Endothelial cell of umbilical vein (primary cell): ENCODE data around the gene BMP10. TPM values are rescaled to one million over a fixed set of nuclear protein-coding genes. Genes with fewer than 3 reads are reported as not detected.

Experiments
- BruUV-seq: library from RNA; stranded (reverse); fragments of 400-500 nt; replicated peaks from 2 replicates; lab custom pipeline; 2021; lab: Mats Ljungman, UMichigan
- CTCF ChIA-PET: fragments of 300-600, 350-600 bp; sonication (Branson Sonifier 250); formaldehyde crosslinking; loops from one replicate; lab custom pipeline; 2021; ENCODE audit warnings: antibody characterized with exemption, inconsistent platforms; lab: Charles Lee
- POLR2A ChIA-PET: fragments of 300-600, 350-600 bp; sonication (Branson Sonifier 250); formaldehyde crosslinking; loops from one replicate; lab custom pipeline; 2021; ENCODE audit warnings: antibody characterized with exemption, inconsistent platforms; lab: Charles Lee
- DNase-seq: peaks from one replicate; pipeline ENCODE4 v3.0.0-alpha.2; 2011; ENCODE audit warnings: low read depth, low spot score
- FAIRE-seq: peaks from 2 replicates; lab custom pipeline; 2011; peaks lifted over from hg19 to GRCh38; lab: Jason Lieb, UNC
- H2AFZ ChIP-seq: 2 replicates; pipeline ENCODE4 v1.6.0; 2012; ENCODE audit warnings: low read depth, low read length, control low read depth, inconsistent platforms
- H3K27ac ChIP-seq: 2 replicates; pipeline ENCODE4 v1.5.1; 2011; ENCODE audit warnings: low read depth, mild to moderate bottlenecking, control low read depth, low read length, moderate library complexity; ENCODE audit not compliant: insufficient read depth
- H3K27me3 ChIP-seq, 2 experiments: 2 replicates each; pipeline versions ENCODE4 v1.6.0 to v1.6.1; 2011; ENCODE audit warnings: low read length in 2 of 2, mixed read lengths in 1 of 2; ENCODE audit not compliant: control insufficient read depth in 2 of 2, insufficient read depth in 2 of 2
- H3K36me3 ChIP-seq, 2 experiments: 2 replicates in 1 of 2; 3 replicates in 1 of 2; pipeline ENCODE4 v1.5.1; 2011; ENCODE audit warnings: low read length in 2 of 2, mild to moderate bottlenecking in 1 of 2, moderate library complexity in 1 of 2; ENCODE audit not compliant: control insufficient read depth in 2 of 2, insufficient read depth in 2 of 2; ENCODE audit errors: extremely low read depth in 1 of 2
- H3K4me1 ChIP-seq: 3 replicates; pipeline ENCODE4 v1.5.1; 2011; ENCODE audit warnings: mild to moderate bottlenecking, low read length; ENCODE audit not compliant: control insufficient read depth, insufficient read depth; ENCODE audit errors: extremely low read depth
- H3K4me2 ChIP-seq: 2 replicates; pipeline ENCODE4 v1.6.1; 2011; ENCODE audit warnings: low read length, control low read depth, mixed read lengths; ENCODE audit not compliant: insufficient read depth
- H3K4me3 ChIP-seq, 3 experiments: fragments of 200-600 bp in 1 of 3; sonication (generic), shearing (Covaris generic) in 1 of 3; replicated peaks in 1 of 3; 2 replicates each; pipeline ENCODE4 v1.5.1; 2011 to 2016; ENCODE audit warnings: control low read depth in 3 of 3, low read length in 3 of 3, mild to moderate bottlenecking in 2 of 3, inconsistent platforms in 1 of 3, low read depth in 1 of 3, moderate library complexity in 1 of 3; ENCODE audit not compliant: insufficient read depth in 1 of 3
- H3K79me2 ChIP-seq: 2 replicates; pipeline ENCODE4 v1.6.0; 2012; ENCODE audit warnings: low read length, inconsistent platforms; ENCODE audit not compliant: control insufficient read depth, insufficient read depth
- H3K9ac ChIP-seq: replicated peaks from 2 replicates; pipeline ENCODE3; 2011; ENCODE audit warnings: low read length, control low read depth; ENCODE audit not compliant: insufficient read depth; ENCODE audit errors: extremely low read depth
- H3K9me1 ChIP-seq: replicated peaks from 3 replicates; pipeline ENCODE4 v1.6.0; 2011; ENCODE audit warnings: mild to moderate bottlenecking, low read length; ENCODE audit not compliant: control insufficient read depth, insufficient read depth; ENCODE audit errors: extremely low read depth
- H3K9me3 ChIP-seq: replicated peaks from 2 replicates; pipeline ENCODE4 v1.5.1; 2012; ENCODE audit warnings: low read length, inconsistent platforms; ENCODE audit not compliant: control insufficient read depth, insufficient read depth
- H4K20me1 ChIP-seq: replicated peaks from 2 replicates; pipeline ENCODE3; 2011; ENCODE audit warnings: mild to moderate bottlenecking, low read length; ENCODE audit not compliant: control insufficient read depth, insufficient read depth; ENCODE audit errors: extremely low read depth
- CTCF ChIP-seq, 2 donors: IDR thresholded peaks; 1 replicate in 1 of 2; 2 replicates in 1 of 2; pipeline ENCODE4 v1.5.1; 2011; ENCODE audit warnings: low read length in 2 of 2, mild to moderate bottlenecking in 2 of 2, moderate library complexity in 2 of 2, control low read depth in 1 of 2, inconsistent platforms in 1 of 2, low read depth in 1 of 2; ENCODE audit not compliant: insufficient read depth in 1 of 2; ENCODE audit errors: extremely low read depth in 1 of 2
- EZH2 ChIP-seq: IDR thresholded peaks from 2 replicates; pipeline ENCODE4 v1.6.1; 2012; ENCODE audit warnings: borderline replicate concordance, low read depth, mild to moderate bottlenecking, moderate library complexity, low read length, inconsistent platforms; ENCODE audit not compliant: severe bottlenecking
- FOS ChIP-seq: IDR thresholded peaks from 2 replicates; pipeline ENCODE4 v1.6.1; 2011; ENCODE audit warnings: mild to moderate bottlenecking, low read length, moderate library complexity, borderline replicate concordance; ENCODE audit not compliant: insufficient read depth
- GATA2 ChIP-seq: IDR thresholded peaks from 2 replicates; pipeline ENCODE4 v1.7.0; 2011; ENCODE audit warnings: low read depth, mild to moderate bottlenecking, moderate library complexity, mixed read lengths, low read length; ENCODE audit not compliant: insufficient read length, insufficient read depth
- JUN ChIP-seq: IDR thresholded peaks from 2 replicates; pipeline ENCODE4 v1.6.1; 2011; ENCODE audit warnings: borderline replicate concordance, low read depth; ENCODE audit not compliant: insufficient read length, insufficient read depth
- MAX ChIP-seq: IDR thresholded peaks from 2 replicates; pipeline ENCODE4 v1.6.1; 2011; ENCODE audit not compliant: insufficient read depth, insufficient read length
- MYC ChIP-seq: IDR thresholded peaks from one replicate; pipeline ENCODE4 v1.6.1; 2011; ENCODE audit warnings: mild to moderate bottlenecking, low read depth, low read length
- POLR2A ChIP-seq: IDR thresholded peaks from 2 replicates; pipeline ENCODE4 v1.6.1; 2012; ENCODE audit warnings: low read depth, mild to moderate bottlenecking, control low read depth, low read length
- POLR2AphosphoS5 ChIP-seq: IDR thresholded peaks from 2 replicates; pipeline ENCODE4 v1.6.1; 2012; ENCODE audit warnings: low read depth, mild to moderate bottlenecking, control low read depth, low read length, moderate library complexity; ENCODE audit not compliant: insufficient read depth
- dilution Hi-C: fragments of 300-500 bp; cut with MboI; formaldehyde crosslinking; loops from one replicate; pipeline ENCODE4 v1.15.0; 2019; ENCODE audit warnings: low sequenced_read_pairs; ENCODE audit not compliant: extremely low pct_ligation_motif_present
- intact Hi-C: fragments of 100-400 bp; cut with micrococcal nuclease; formaldehyde crosslinking; loops from one replicate; pipeline ENCODE4 v1.10.0; 2022
- polyA plus RNA-seq, 4 experiments: library from polyadenylated mRNA; depleted of rRNA in 3 of 4; stranded (reverse) in 3 of 4; unstranded in 1 of 4; fragments of >200 nt; gene quantifications; 2 replicates each; pipeline versions ENCODE4 v1.2.1 to v1.2.3, GENCODE V29; 2011 to 2012; ENCODE audit warnings: missing spikeins in 1 of 4
- total RNA-seq: library from RNA; stranded (reverse); gene quantifications from 2 replicates; pipeline ENCODE4 v1.2.3, GENCODE V29; 2021

BMP10 gene
- total and polyA plus RNA-seq, 2 donors (not counting 3 experiments of a cell fraction or from before 2014, with no cell fraction given): not detected

GRCh38 chr2:68885811-68886075, 14.5 kb upstream of the BMP10 start:
- dilution Hi-C loops: no loop called here

More at GRCh38 chr2:68885811-68886075, 14.5 kb upstream of the BMP10 start:
- no peak for FAIRE-seq
- H3K36me3 ChIP-seq: no peaks in the 10 kb centered on the region
- H3K27me3 ChIP-seq: no peaks in the 10 kb centered on the region
- no TSS peak for BruUV-seq
- no peak for DNase-seq
- intact Hi-C loops: no loop called here
- no peak overlapping the region for H3K4me2 ChIP-seq
- H3K4me3 ChIP-seq: no peak overlapping the region
- no peak overlapping the region for H3K27ac ChIP-seq
- ChIA-PET CTCF (no interaction called here), POLR2A (no interaction called here)
- H4K20me1 ChIP-seq: no peaks in the 10 kb centered on the region
- H3K9ac ChIP-seq: no peak overlapping the region
- H3K4me1 ChIP-seq: peaks cover 6% of the 10 kb centered on the region
- no peak overlapping the region for H2AFZ ChIP-seq
- no peaks in the 10 kb centered on the region for H3K9me3 ChIP-seq
- TF ChIP-seq EZH2 (no peak), GATA2 (no peak), FOS (no peak), MYC (no peak), POLR2A (no peak), POLR2AphosphoS5 (no peak), MAX (no peak), CTCF (IDR thresholded peaks at IDR 0.05; ENCODE audit: extremely low read depth in 1 of 2, insufficient read depth in 1 of 2, low read depth in 1 of 2, low read length in 2 of 2) (no peak), JUN (no peak)
- H3K79me2 ChIP-seq: no peaks in the 10 kb centered on the region
- H3K9me1 ChIP-seq: no peaks in the 10 kb centered on the region
